HG03108 (cell line): ENCODE data around the gene TMEM151B.
"Not testable (repeated sequence)": the region's sequence is repeated elsewhere in the genome, so short reads cannot be mapped to it uniquely, and the experiment has no call there.

ENCODE experiments used
- ATAC-seq: cut with Tn5 transposase; IDR thresholded peaks from one replicate; pipeline ENCODE4 v1.9.1; 2021; ENCODE audit warnings: moderate library complexity; ENCODE audit not compliant: unreplicated experiment

TMEM151B gene

GRCh38 chr6:44329858-44330257 is 59.6 kb downstream of the TMEM151B start:
- ATAC-seq, result no peak

DNA sequence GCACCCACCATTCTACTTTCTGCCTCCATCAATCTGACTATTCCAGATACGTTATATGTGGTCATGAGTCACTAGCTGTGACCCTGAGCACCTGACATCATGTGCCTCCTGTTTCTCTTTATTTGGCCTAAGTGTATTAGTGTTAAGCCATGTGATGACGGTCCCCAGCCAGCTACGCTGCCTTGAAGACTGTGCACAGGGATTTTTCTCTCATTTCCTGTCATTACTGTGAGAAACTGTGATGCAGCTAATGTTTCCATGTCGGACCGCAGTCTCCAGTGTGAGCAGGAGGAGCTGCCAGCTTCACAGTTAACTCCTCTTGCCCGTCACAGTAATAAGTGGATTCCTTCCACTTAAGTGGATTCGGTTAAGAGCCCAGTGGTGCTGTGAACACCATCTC is 62.3 kb downstream of the TMEM151B start:
- no peak for ATAC-seq

DNA sequence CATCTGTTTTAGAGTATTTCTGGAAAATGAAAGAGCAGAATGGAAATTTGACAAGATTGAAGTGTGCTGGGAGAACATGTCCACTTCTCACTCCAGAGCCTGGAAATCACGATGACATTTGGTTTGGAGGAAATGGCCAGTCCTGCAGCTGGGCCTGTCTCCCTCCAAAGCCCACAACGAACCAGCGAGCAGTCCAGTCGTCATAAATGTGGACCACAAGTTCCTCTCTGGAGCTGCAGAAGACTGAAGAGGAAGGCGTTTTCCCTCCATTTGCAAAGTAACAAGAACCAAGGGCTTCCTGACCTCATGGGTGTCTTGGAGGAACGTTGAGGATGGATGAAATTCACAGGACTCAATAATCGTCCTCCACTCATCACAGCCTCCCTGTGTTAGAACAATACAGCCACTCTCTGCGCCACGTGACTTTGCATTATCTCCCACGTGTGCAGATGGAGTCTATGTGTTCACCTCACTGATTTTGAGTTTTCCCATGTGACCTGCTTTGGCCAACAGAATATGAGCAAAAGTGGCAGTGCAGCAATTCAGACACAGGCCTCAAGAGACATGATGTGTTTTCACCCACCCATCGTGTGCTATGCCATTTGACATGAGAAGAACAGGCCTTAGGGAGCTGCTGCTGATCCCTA is 63.1 kb downstream of the TMEM151B start:
- ATAC-seq, result no peak

DNA sequence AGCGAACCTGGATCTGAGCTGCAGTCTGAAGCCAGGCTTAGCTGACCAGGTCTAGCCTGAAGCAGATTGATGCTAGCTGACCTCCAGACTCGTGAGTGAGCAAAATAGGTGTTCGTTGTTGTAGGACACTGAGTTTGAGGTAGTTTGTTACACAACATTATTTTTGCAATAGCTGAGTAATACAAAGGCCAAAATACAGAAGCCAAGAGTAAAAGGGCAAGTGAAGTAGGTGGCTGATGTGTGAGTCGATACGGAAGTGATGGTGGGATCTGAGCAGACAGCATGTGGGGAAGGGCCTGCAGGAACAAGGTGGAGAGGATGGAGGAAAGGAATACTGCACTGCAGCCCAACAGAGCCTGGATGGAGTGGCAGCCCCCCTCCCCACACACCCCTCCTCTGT is 63.7 kb downstream of the TMEM151B start:
- ATAC-seq, result no peak

DNA sequence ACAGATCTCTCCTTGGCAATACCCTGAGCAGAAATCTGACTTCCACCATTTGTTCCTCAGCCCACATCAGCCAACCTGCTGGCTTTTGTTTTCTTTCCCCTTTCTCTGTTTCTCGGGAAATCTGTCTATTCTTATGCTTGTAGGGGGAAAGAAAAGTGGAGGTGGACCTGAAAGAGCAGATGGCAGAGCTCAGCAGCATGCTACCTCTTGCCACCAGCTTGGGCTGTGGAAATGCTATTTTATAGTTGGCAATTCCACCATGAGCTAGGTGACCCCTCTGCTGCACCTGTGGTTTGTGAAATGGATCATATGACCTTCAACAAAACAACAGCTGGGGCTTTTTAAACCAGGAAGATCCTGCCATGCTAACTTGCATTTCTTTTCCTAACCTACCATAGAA is 65.4 kb downstream of the TMEM151B start:
- ATAC-seq, result no peak

- ATAC-seq, result no peak
Observed at GRCh38 chr6:44338228-44339122, 68.2 kb downstream of the TMEM151B start.

DNA sequence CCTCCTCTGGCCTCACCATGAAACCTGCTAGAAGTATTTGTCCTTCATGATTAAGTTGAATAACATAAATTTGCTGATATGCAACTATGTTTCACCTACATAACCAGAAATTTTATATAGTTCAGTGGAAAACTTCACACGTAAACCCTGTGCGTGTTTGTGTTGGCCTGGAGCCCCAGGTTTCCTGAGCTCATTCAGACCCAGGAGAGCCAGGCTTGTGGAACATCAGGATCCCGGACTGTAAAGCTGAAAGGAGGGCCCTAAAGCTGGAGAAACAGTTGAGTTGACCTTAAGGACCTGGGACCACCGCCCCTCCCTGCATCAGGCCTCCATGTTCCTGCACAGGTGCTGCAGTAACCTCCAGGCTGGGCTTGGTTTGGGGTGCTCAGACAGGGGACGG is 69.1 kb downstream of the TMEM151B start:
- ATAC-seq, result no peak

DNA sequence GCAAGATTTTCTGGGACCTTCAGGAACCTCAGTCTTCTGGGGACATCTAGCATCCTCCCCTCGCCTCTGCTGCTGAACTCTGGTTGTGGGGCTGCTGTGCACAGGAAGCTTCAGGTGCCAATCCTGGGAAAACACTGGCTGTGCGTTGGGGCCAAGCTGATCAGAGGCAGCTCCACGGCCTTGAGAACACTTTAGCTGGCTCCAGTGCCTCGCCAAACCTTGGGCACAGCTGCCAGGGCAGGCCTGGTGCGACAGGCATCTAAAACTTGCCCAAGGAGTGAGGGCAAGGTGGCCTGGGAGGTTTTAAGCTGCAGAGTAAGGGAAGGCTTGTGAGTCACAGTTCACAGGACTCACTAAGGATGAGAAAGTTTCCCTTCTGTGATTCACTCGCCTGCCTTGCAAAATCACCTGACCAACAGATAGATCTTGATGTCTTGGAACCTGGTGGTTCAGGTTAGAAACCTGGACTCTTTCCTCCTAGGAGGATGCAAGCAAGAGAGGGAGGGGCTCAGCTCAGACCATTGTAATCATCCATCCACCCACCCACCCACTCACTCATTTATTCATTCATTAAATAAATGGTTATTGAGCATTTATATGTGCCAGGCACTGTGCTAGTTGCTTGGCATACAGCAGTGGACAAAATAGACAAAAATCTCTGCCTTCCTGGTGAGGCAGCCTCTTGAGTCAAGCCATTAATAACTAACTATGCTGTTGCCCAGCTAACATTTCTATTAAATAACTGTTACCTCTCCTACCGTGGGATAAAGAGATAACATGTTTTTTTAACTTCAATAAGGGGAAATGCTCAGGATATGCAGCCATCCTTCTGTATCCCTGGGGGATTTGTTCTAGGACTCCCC is 69.7 kb downstream of the TMEM151B start:
- ATAC-seq, result no peak

DNA sequence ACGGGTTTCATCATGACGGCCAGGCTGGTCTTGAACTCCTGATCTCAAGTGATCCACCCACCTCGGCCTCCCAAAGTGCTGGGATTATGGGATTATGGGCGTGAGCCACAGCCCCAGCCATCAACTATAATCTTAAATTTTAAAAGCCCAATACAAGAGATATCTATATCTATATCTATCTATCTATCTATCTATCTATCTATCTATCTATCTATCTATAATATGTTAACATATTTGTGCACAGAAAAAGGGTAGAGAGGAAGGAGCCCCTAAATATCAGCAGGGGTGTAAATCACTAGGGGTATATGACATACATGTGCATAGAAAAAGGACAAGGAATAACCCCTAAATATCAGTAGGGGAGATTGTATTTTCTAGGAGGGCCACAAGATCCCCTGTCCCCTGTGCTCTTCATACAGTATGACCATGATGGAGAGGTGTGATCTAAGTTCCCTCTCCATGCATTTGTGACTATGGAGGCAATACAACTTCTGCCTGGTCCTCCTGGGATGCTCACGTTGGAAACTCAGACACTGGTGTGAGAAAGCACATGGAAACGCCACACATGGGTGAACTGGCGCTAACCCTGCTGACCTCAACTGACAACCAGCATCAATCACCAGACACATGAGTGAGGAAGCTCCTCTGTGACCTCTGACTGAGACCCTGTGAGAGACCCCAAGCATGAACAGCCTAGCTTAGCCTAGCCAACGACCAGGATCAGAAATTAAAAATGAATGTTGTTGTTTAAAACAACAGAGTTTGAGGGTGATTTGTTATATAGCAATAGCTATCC is 71.0 kb downstream of the TMEM151B start:
- no peak for ATAC-seq

- ATAC-seq, result no peak
Observed at GRCh38 chr6:44342052-44342451, 71.8 kb downstream of the TMEM151B start.

DNA sequence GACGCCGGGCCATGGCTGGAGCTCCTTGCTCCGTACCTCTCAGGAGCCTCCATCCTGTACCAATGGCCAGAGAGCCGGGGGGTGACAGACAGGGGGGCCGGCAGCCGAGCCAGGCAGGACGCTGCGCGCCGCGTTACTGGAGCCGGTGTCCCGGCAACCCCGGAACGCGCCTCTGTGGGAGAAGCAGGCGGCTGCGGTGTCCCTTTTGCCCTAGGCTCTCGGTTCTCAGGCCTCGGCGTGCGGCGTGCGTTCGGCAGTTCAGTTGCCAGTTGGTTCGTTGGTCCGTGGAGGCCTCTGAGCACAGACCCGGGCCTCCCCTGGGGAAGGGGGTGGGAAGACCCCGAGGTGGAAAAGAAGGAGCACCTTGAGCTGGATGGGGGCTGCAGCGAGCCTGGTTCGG is 72.2 kb downstream of the TMEM151B start, which contains the start of gene SPATS1:
SPATS1 (plus strand) TSS at position 162 of the 400 bp plus-strand sequence. CDS start 446 bp downstream, outside the sequence.
- ATAC-seq, result no peak

GRCh38 chr6:44346818-44347217 is 76.6 kb downstream of the TMEM151B start:
- ATAC-seq, result not testable (repeated sequence)

- ATAC-seq, result no peak
Observed at GRCh38 chr6:44349904-44350649, 79.8 kb downstream of the TMEM151B start.

DNA sequence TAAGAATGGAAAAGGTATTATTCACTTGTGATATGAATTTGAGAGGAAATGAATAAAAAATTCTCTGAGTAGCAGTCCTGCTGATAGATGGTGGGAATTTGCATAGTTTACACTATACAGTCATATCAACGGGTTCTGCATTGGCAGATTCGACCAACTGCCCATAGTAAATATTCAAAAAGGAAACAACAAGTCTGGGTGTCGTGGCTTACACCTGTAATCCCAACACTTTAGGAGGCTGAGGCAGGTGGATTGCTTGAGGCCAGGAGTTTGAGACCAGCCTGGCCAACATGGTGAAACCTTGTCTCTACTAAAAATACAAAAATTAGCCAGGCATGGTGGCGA is 80.4 kb downstream of the TMEM151B start:
- ATAC-seq, result not testable (repeated sequence)

GRCh38 chr6:44352259-44352658 is 82.0 kb downstream of the TMEM151B start:
- ATAC-seq, result no peak

- ATAC-seq, result no peak
Observed at GRCh38 chr6:44353336-44353735, 83.1 kb downstream of the TMEM151B start.

DNA sequence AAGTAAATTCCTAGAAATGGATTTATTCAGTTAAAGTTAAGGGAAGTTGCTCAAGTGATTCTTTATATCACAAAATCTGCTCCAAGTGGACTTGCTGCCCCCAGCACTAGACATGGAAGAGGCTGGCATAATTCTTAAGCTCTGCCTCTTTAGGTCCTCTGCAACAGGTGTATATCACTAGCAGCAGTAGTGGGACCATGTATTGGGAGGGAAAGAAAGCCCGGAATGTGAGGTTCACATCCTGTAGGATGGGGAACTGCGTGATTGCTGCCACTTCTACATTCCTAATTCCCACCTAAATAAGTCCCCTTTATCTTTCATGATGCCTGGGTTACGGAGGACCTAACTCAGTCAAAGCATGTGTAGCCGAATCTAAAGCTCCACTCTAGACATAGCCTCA is 85.4 kb downstream of the TMEM151B start:
- ATAC-seq, result no peak

DNA sequence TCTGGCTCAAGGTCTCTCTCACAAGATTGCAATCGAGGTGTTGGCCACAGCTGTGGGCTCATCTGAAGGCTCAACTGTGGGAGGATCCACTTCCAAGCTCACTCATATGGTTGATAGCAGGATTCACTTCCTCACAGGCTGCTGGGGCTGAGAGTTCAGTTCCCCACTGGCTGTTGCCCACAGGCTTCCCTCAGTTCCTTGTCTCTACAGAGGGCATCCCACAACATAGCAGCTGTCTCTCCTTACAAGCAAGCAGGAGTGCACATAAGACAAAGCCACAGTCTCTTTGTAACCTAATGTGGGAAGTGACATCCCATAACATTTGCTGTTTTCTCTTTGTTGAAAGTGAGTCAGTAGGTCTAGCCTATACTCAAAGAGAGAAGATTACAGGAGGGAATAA is 86.2 kb downstream of the TMEM151B start:
- ATAC-seq, result no peak
